Daoy (cell line): ENCODE measurements around the gene GPRIN3. TPM values are rescaled to one million over a fixed set of nuclear protein-coding genes. Genes with fewer than 3 reads are reported as not detected.
A peak's percentile ranks its signal among the peaks of the same experiment; 100 is the strongest.
"Not testable (repeated sequence)": the region's sequence is repeated elsewhere in the genome, so short reads cannot be mapped to it uniquely, and the experiment has no call there.

ENCODE experiments used
- DNase-seq: peaks from one replicate; pipeline ENCODE4 v3.0.0-alpha.2; 2015; ENCODE audit warnings: low read depth
- total RNA-seq: library from RNA; depleted of rRNA; stranded (reverse); fragments of >200 nt; shearing (Covaris generic); gene quantifications from 2 replicates; pipeline ENCODE4 v1.2.3, GENCODE V29; 2014

GPRIN3 gene
- total RNA-seq, 1 experiment from 2014 or later = not detected

GRCh38 chr4:89312066-89312465 lies 4.5 kb upstream of the GPRIN3 start:
- no peak for DNase-seq

GRCh38 chr4:89311433-89311832 lies 3.8 kb upstream of the GPRIN3 start:
- no peak for DNase-seq

- not testable (repeated sequence) for DNase-seq
Measured at GRCh38 chr4:89309154-89309553, 1.6 kb upstream of the GPRIN3 start.

- DNase-seq = no peak
Measured at GRCh38 chr4:89308161-89308500, 531 bp upstream of the GPRIN3 start.

DNA sequence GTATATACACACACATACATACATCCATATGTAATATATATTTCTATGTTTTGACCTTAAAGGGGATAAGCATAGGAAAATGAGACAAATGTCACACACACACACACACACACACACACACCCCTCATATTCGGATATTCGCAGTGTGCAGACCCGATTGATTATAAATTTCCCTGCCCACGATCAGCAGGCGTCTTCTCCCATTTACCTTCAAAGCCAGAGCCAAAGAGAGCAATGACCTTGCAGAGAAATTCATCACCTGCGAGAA lies 488 bp downstream of the GPRIN3 start:
- no peak for DNase-seq

- DNase-seq = no peak
Measured at GRCh38 chr4:89306486-89307177, 968 bp downstream of the GPRIN3 start.

GRCh38 chr4:89305712-89306437 lies 1.7 kb downstream of the GPRIN3 start:
- no peak for DNase-seq

DNA sequence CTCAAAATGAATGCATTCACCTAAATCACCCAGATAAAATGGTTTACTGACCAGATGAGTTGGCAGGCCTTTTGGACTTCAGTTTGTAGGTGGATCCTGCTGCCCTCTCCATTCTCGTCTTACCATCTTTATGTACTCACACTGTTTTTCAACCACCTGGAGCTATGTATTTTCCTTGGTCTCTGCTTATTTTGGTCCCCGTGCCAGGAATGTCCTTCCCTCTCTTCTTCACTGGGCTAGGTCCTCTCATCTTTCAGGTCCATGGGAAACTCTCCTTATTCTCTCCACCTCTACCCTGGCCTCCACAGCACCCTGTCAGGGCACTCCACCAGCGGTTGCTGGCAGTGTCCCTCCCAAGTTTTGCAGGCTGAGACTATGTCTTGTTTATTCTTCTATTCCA lies 2.6 kb downstream of the GPRIN3 start:
- no peak for DNase-seq

DNA sequence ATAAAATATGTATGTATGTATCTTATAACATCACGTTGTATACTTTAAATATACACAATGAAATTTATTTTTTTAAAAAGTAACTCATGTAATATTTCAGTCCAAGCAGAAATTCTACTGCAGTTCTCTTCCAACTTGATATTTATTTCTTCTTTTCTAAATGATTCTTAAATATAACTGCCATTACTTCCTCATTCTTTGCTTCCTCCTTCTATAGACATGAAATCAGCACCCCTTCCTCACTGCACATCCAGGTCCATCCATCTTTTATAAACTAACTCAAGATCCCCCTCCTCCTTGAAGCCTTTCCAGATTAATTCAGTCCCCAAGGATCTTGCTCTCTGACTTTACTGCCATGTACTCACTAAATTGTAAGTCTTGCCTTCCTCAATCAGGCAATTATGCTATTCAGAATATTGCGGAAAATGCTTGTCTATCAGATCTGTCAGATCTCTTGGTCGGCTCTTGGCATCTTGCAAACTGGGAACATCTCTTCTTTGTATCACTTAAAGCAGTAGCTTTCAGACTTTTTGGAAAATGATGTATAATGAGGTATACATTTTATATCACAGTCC lies 3.7 kb downstream of the GPRIN3 start:
- no peak for DNase-seq

DNA sequence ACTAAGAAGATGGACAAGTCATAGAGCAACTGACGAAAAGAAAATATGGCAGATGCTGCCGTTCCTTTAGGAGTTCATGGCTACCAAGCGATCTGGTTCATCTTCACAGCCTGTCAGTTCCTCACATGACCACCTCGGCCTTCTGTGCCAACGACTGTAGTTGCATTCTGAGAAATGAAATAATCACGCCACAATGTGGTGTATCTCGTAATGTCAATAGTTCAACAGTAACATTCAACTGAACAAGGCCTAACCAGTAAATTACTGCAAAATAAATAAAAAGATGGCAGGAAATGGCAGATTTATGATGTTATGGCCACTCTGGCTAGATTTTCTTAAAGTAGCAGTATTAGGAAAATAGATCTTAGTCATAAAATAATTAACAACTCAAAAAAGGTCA lies 4.4 kb downstream of the GPRIN3 start:
- DNase-seq = no peak

GRCh38 chr4:89301902-89302301 lies 5.7 kb downstream of the GPRIN3 start:
- no peak for DNase-seq

GRCh38 chr4:89301003-89301402 lies 6.6 kb downstream of the GPRIN3 start:
- no peak for DNase-seq

DNA sequence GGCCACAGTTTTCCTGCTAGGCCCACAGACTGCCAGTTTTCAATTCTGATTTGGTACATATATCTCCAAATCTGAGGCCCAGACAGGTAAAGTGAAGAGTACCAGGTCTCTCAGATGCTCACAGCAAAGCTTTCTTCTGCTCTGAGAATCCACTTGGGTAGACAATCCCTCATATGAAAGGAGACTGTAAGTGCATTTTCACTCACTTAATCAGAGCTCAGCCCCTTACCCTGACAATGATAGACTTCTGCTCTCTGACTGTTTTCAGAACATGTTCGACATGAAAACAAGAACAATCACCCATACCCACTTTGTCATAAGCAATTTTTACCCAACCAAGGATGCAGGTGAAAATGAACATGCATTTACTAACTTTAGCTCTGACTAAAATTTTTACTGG lies 7.1 kb downstream of the GPRIN3 start:
- no peak for DNase-seq

DNA sequence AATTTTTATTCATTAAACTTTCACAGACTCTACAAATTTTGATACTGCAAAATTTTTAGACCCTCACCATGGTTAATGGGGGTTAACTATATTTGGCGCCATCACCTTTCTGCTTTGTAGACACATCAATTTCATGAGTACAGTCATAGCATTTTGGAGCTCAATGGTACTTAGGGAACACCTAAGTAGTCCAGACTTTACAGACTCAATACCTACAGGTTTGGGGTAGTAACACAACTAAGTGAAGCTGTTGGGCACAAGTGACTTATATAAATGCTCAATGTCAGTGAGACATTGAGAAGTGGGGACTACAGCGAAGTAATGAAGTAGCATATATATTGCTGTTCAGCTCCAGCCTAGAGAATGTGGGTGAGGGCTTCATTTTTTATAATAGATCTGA lies 7.5 kb downstream of the GPRIN3 start:
- DNase-seq = no peak

- no peak for DNase-seq
Measured at GRCh38 chr4:89299153-89299791, 8.3 kb downstream of the GPRIN3 start.

DNA sequence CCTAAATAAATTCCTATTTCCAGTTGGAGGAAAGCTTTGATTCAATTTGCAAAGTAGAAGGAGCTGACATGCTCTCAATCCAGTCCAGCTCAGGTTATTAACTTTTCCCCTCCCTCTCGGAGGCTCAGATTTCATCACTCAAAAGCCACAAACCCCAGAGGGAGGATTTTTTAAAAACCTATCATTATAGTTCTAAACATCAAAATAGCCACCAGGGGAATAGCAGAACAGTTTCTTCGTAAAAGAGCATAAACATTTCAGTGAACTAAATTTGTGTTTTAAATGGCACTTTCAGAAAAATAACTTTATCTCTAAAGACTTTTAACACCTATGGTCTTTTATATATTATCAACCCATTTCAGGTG lies 8.8 kb downstream of the GPRIN3 start:
- peak; percentile 5 for DNase-seq

- DNase-seq = no peak
Measured at GRCh38 chr4:89298155-89298554, 9.4 kb downstream of the GPRIN3 start.

- no peak for DNase-seq
Measured at GRCh38 chr4:89296896-89297295, 10.7 kb downstream of the GPRIN3 start.

GRCh38 chr4:89296399-89296798 lies 11.2 kb downstream of the GPRIN3 start:
- no peak for DNase-seq

DNA sequence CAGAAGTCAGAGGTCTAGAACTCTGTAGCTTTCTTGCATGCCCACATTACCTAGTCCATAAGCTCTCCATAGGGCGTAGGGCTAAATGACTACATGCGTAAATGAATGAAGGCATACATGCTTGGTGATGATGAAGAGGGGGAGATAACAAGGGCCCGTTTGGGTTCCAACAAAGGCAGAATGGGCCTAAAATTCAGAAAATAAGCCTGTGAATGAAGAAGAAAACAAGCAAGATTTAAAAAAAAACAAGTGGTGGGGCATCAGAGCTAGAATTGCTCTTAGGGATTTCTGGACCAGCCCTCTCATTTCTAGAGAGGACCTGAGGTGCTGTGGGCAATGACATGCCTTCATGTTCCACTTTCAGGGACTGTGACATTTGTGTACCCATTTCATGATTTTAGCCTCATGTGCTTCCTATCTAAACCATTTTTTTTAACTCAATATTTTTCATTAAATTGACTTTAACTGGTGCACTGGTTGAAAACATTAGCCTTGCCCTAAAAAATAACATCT lies 12.1 kb downstream of the GPRIN3 start:
- no peak for DNase-seq

DNA sequence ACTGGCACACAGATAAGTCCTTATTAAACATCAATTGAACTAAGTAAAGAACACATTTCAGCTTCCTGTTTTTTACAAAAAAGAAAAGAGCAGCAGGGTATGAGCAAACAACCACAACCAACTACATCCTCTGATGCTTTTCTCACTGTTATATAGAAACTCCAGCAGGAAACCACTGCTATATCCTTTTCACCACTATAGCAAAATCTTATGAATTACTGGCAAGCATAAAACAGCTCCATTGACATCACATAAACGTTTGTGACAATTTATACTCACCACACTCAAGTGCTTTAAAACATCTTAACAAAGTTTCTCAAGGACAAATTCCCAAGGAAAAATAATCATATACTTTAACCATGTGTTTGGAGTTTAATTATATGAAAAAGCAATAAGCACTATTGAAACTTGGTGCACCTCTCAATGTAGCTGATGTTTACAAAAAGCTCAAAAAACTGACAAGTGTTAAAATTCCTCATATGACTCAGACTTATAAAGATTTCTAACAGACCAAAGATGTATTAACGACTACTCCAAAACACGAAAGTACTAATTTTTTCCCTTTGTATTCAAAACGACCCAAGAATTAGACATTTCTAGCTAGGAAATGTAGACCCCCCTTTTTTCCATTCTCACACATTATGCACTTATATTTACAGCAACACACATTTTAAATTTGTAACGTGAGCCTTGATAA lies 12.9 kb downstream of the GPRIN3 start:
- no peak for DNase-seq

GRCh38 chr4:89293299-89293698 lies 14.3 kb downstream of the GPRIN3 start:
- DNase-seq = no peak
